Stimulated activated naive CD4-positive, alpha-beta T cell treated with Interleukin-2 at 50 U/mL for 16 hours (primary cell): Measurements from ENCODE around the gene LRIF1.
"Not testable (repeated sequence)": the region's sequence is repeated elsewhere in the genome, so short reads cannot be mapped to it uniquely, and the experiment has no call there.

Experiments
- DNase-seq: peaks from one replicate; lab custom pipeline; 2025; lab: John Stamatoyannopoulos, UW

Gene LRIF1

GRCh38 chr1:110963691-110964454 is at the start of gene LRIF1:
LRIF1 (minus strand) TSS chr1:110963922; CDS start chr1:110963688, 234 bp downstream.
- peak; percentile 100 for DNase-seq

- DNase-seq, result no peak
Observed at GRCh38 chr1:111008031-111008430, 44.3 kb upstream of the LRIF1 start.

- DNase-seq, result no peak
Observed at GRCh38 chr1:111006556-111006955, 42.8 kb upstream of the LRIF1 start.

GRCh38 chr1:110999607-111000006 is 35.9 kb upstream of the LRIF1 start:
- not testable (repeated sequence) for DNase-seq

DNA sequence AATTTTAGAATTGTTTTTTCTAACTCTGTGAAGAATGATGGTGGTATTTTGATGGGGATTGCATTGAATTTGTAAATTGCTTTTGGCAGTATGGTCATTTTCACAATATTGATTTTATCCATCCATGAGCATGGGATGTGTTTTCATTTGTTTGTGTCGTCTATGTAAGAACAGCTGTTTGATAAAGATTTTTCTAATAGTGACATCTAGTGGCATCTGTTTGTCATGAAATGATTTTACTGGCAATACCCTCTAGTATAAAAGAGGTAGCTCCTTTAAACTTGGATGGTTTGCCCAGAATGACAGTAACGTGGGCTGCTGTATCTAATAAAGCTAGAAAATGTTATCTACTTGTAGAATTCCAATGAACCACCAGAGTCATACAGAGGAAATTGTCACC is 28.6 kb upstream of the LRIF1 start:
- not testable (repeated sequence) for DNase-seq

DNA sequence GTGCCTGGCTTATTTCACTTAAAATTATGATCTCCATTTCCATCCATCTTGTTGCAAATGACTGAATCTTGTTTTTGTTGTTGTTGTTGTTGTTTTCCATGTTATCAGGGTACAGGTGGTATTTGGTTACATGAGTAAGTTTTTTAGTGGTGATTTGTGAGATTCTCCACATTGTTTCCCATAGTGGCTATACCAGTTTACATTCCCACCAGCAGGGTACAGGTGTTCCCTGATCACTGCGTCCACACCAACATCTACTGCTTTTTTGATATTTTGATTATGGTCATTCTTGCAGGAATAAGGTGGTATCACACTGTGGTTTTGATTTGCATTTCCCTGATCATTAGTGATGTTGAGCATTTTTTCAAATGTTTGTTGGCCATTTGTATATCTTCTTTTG is 27.6 kb upstream of the LRIF1 start:
- DNase-seq, result not testable (repeated sequence)

- DNase-seq, result no peak
Observed at GRCh38 chr1:110990541-110990940, 26.8 kb upstream of the LRIF1 start.

DNA sequence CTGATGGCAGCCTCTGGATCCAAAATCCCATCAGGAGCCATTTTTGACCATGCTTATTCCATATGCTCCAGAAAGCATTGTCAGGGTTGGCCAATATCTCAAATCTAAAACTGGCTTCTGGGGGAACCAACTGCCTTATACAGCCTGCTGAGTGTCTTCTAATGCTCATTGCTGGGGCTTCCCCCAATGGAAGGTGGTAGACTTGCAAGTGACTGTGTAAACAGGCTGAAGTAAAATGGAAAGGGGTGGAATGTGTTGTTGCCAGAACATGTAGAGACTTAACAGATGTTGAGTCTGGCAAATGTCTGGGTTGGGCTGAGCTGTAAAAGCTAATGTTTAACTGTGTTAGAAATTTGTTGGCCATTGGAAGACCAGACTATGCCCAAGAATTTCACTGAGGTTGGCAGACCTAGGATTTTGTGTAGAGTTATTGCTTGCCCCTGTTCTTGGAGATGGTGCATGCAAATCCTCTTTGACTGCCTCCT is 22.7 kb upstream of the LRIF1 start:
- no peak for DNase-seq

GRCh38 chr1:110982320-110982719 is 18.6 kb upstream of the LRIF1 start:
- DNase-seq, result no peak

GRCh38 chr1:110979154-110979553 is 15.4 kb upstream of the LRIF1 start:
- DNase-seq, result no peak

DNA sequence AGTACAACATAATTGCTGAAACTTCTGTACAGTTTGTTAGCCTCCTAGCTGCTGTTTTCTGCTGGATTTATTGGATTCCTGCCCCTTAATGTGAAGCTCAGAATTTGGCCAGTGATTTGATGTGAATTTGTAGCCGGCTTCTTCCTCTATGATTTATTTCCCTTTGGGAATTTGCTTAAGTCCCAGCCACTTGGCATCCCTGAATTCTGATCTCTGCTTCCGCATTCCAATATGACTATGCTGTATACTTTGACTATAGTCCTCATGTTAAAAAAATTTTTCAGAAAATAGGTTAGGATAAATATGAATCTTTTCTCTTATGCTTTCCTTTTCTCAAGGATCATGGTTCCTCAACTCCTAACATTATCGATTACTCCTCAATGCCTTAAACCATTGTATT is 12.4 kb upstream of the LRIF1 start:
- no peak for DNase-seq

- no peak for DNase-seq
Observed at GRCh38 chr1:110975265-110975664, 11.5 kb upstream of the LRIF1 start.

GRCh38 chr1:110967256-110967655 is 3.5 kb upstream of the LRIF1 start:
- DNase-seq, result no peak

GRCh38 chr1:110964455-110964903 is 757 bp upstream of the LRIF1 start:
- DNase-seq, result no peak

- peak; percentile 65 for DNase-seq
Observed at GRCh38 chr1:110962892-110963690, 631 bp downstream of the LRIF1 start.

DNA sequence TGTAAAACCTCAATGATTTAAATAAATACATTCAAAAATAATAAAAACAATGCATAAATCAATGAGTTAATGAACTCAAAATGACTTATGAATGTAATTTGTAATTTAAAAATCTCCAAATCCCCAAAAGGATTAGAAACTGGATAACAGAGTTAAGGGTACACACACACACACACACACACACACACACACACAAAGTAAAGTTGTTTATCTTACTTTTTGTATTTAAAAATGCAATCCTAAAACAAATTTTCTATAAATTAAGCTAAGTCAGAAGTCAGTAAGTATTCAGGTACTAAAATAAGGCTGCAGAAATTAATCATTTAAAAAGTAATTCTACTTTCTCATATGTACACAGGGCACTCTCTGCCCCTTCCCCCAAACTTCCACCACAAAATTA is 1.8 kb downstream of the LRIF1 start:
- no peak for DNase-seq

- DNase-seq, result no peak
Observed at GRCh38 chr1:110960777-110961420, 2.8 kb downstream of the LRIF1 start.

- DNase-seq, result no peak
Observed at GRCh38 chr1:110957798-110958197, 5.9 kb downstream of the LRIF1 start.

DNA sequence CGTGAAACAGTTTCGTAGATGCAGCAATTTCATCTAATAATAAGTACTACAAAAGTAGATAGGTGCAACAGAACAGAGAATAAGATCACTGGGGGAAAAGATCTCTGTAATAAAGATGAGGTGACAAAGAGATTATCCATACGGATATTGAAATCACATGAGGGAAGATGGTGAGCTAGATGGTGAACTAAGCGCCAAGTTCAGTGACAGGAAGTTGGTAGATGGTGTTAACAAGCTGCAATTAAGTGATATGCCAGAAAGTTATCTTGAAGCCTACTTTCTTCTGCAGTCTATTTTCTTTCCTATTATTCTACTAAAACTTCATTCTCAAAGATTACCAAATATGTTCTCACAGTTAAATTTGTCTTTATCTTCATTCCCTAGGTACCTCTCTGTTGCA is 7.1 kb downstream of the LRIF1 start:
- DNase-seq, result no peak

DNA sequence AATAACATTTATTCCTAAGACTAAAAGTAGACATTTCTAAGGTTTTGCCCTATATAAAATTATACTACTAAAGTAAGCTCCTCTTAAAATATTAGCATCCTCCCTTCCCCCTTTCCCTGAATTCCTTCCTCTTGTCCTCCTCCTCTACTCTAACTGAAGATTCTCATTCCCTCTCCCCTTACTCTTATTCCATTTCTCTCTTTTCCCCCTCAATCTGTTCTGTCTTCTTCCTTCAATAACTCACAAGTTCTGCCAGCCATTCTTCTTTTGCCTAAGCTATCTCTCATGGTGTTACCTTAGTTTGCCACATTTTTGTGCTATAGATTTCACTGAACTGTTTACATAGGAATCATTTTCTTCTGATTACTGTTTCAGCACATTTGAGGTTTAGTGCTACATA is 10.7 kb downstream of the LRIF1 start:
- DNase-seq, result no peak

GRCh38 chr1:110952031-110952430 is 11.7 kb downstream of the LRIF1 start:
- DNase-seq, result no peak

- DNase-seq, result no peak
Observed at GRCh38 chr1:110951161-110951560, 12.6 kb downstream of the LRIF1 start.
